ENCODE results near the gene IL31.

IL31 gene

GRCh38 chr12:122128481-122128880 is 45.5 kb downstream of the IL31 start:
- peaks cover 62% of the 10 kb centered on the region for H3K36me3 ChIP-seq (ENCODE audit: insufficient read depth, low read length)
- no peaks in the 10 kb centered on the region for H3K27me3 ChIP-seq (ENCODE audit: insufficient read depth, low read length, poor library complexity)
- H3K4me2 ChIP-seq (ENCODE audit: insufficient read depth, low read length) = no peak overlapping the region
- no peak overlapping the region for H3K9ac ChIP-seq (ENCODE audit: low read depth, low read length)
- H3K4me1 ChIP-seq (ENCODE audit: insufficient read depth, low read length) = peaks cover 1% of the 10 kb centered on the region; the same call in 1 of the 2 replicates
- peaks cover 33% of the 10 kb centered on the region for H4K20me1 ChIP-seq (ENCODE audit: insufficient read depth, low read length)
- H3K27ac ChIP-seq (ENCODE audit: low read length) = no peak overlapping the region
- no peaks in the 10 kb centered on the region for H3K9me3 ChIP-seq (ENCODE audit: insufficient read depth, low read length, severe bottlenecking)
- ATAC-seq (ENCODE audit: insufficient read depth, low read depth) (no peak), DNase-seq (no peak)
- H3K4me3 ChIP-seq (ENCODE audit: low read depth in 1 of 2, low read length in 2 of 2) = no peak overlapping the region
- TF ChIP-seq CTCF (IDR thresholded peaks at IDR 0.05; ENCODE audit: borderline replicate concordance, extremely low read depth, low read length, poor library complexity, severe bottlenecking) (no peak), EZH2 (IDR thresholded peaks at IDR 0.05; ENCODE audit: borderline replicate concordance, low read depth, low read length, severe bottlenecking) (no peak)
- peaks cover 20% of the 10 kb centered on the region for H3K79me2 ChIP-seq (ENCODE audit: insufficient read depth, low read length)
- H2AFZ ChIP-seq (ENCODE audit: low read depth, low read length) = no peak overlapping the region

DNA sequence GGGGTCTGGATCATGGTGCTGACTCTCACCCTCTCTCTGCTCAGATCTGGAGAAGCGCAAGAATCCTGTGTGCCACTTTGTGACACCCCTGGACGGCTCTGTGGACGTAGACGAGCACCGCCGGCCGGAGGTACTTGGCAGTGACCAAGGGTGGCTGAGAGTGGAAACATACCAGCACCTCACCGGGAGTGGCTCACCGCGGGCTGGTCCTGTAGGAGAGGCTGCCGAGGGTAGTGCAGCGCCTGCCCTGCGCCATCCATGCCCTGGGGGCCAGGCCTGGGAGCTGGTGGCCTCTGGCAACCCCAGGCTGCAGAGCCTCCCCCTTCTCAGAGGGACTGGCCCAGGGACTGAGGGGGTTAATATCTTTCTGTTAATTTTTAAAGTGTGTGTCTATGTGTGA is 46.2 kb downstream of the IL31 start:
- no peak overlapping the region for H2AFZ ChIP-seq (ENCODE audit: low read depth, low read length)
- no peak overlapping the region for H3K27ac ChIP-seq (ENCODE audit: low read length)
- no peak for DNase-seq
- no peaks in the 10 kb centered on the region for H3K27me3 ChIP-seq (ENCODE audit: insufficient read depth, low read length, poor library complexity)
- peaks cover 8% of the 10 kb centered on the region for H3K4me1 ChIP-seq (ENCODE audit: insufficient read depth, low read length)
- peaks cover 56% of the 10 kb centered on the region for H3K36me3 ChIP-seq (ENCODE audit: insufficient read depth, low read length)
- peaks cover 26% of the 10 kb centered on the region for H3K79me2 ChIP-seq (ENCODE audit: insufficient read depth, low read length)
- no peak for ATAC-seq (ENCODE audit: insufficient read depth, low read depth)
- TF ChIP-seq CTCF (IDR thresholded peaks at IDR 0.05; ENCODE audit: borderline replicate concordance, extremely low read depth, low read length, poor library complexity, severe bottlenecking) = no peak
- H3K9me3 ChIP-seq (ENCODE audit: insufficient read depth, low read length, severe bottlenecking) = no peaks in the 10 kb centered on the region
- no peak overlapping the region for H3K4me2 ChIP-seq (ENCODE audit: insufficient read depth, low read length)
- H3K9ac ChIP-seq (ENCODE audit: low read depth, low read length) = no peak overlapping the region
- no peak overlapping the region for H3K4me3 ChIP-seq (ENCODE audit: low read depth in 1 of 2, low read length in 2 of 2)
- peaks cover 37% of the 10 kb centered on the region for H4K20me1 ChIP-seq (ENCODE audit: insufficient read depth, low read length)

DNA sequence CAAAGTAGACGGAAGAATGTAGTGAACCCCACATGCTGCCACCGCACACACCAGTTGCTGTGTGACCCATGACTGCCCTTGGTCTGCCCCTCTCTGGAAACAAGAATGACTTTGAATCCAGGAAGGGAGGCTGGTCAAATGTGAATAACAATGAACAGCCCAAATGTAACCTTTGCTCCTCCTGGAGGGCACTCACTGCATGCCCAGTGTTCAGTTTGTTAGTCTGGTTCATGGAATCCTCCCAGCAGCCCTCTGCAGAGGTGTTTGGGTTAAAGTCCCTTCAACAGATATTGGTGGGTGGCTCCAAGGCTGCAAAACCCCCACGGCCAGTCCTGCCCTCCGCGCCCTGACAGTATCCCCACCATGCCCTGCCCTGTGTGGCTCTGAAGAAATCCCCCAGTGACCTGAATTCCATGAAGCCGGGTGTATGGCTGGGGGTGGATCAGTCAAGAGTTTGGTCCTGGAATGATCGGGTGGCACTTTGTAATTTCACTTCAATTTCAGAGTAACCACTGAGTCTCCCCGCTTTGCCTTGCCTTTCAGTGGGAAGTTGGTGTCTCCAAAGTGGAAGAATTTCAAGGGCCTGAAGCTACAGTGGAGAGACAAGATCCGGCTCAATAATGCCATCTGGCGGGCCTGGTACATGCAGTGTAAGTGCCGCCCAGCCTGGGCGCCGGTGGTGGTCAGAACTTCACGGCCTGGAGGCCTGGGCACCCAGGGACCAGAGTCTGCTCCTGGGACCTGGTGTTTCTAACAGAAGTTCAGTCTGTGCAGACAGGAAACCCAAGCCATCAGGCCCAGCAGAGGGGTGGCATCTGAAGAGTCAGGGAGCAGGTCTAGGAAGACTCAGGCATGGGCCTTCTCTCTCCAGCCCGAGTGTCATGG is 47.1 kb downstream of the IL31 start:
- DNase-seq = no peak

More for the DNA sequence above, 47.1 kb downstream of the IL31 start:
- Histone ChIP-seq H3K36me3 (ENCODE audit: insufficient read depth, low read length) (peaks cover 48% of the 10 kb centered on the region), H3K27me3 (ENCODE audit: insufficient read depth, low read length, poor library complexity) (no peaks in the 10 kb centered on the region), H3K9ac (ENCODE audit: low read depth, low read length) (no peak overlapping the region), H3K4me1 (ENCODE audit: insufficient read depth, low read length) (peaks cover 10% of the 10 kb centered on the region), H3K79me2 (ENCODE audit: insufficient read depth, low read length) (peaks cover 30% of the 10 kb centered on the region), H3K27ac (ENCODE audit: low read length) (no peak overlapping the region; the same call in 1 of the 2 replicates), H4K20me1 (ENCODE audit: insufficient read depth, low read length) (peaks cover 37% of the 10 kb centered on the region), H2AFZ (ENCODE audit: low read depth, low read length) (no peak overlapping the region), H3K4me3 (ENCODE audit: low read depth in 1 of 2, low read length in 2 of 2) (no peak overlapping the region), H3K9me3 (ENCODE audit: insufficient read depth, low read length, severe bottlenecking) (no peaks in the 10 kb centered on the region), H3K4me2 (ENCODE audit: insufficient read depth, low read length) (no peak overlapping the region)
- TF ChIP-seq EZH2 (IDR thresholded peaks at IDR 0.05; ENCODE audit: borderline replicate concordance, low read depth, low read length, severe bottlenecking) (no peak), CTCF (IDR thresholded peaks at IDR 0.05; ENCODE audit: borderline replicate concordance, extremely low read depth, low read length, poor library complexity, severe bottlenecking) (no peak)
- ATAC-seq (ENCODE audit: insufficient read depth, low read depth) = no peak
